ENCODE measurements around the gene PRKCD. TPM values are rescaled to one million over a fixed set of nuclear protein-coding genes. Genes with fewer than 3 reads are reported as not detected.

Gene PRKCD
- total RNA-seq, 2 experiments from 2014 or later: 17.2 to 18.7 TPM

- H3K36me3 Mint-ChIP-seq: no peaks in the 10 kb centered on the region
- no peaks in the 10 kb centered on the region for H3K9me3 Mint-ChIP-seq (ENCODE audit: low read depth)
- H3K27ac Mint-ChIP-seq: no peak overlapping the region
- H3K4me3 Mint-ChIP-seq: no peak overlapping the region
- H3K4me1 Mint-ChIP-seq: no peaks in the 10 kb centered on the region
- ATAC-seq (no peak), DNase-seq (no peak)
- peaks cover 43% of the 10 kb centered on the region for H3K27me3 Mint-ChIP-seq
- CTCF ChIA-PET: interaction anchor here (1.0 kb wide), 1 partner anchor 19 kb away, joined by 3 read pairs; no protein-coding TSS in a partner anchor
Measured at GRCh38 chr3:53153264-53153823, 7.7 kb upstream of the PRKCD start.

GRCh38 chr3:53153980-53154379 lies 7.0 kb upstream of the PRKCD start:
- Mint-ChIP-seq H3K9me3 (ENCODE audit: low read depth) (no peaks in the 10 kb centered on the region), H3K36me3 (no peaks in the 10 kb centered on the region), H3K4me3 (no peak overlapping the region), H3K27me3 (peaks cover 48% of the 10 kb centered on the region), H3K27ac (no peak overlapping the region), H3K4me1 (no peaks in the 10 kb centered on the region)
- ATAC-seq (no peak), DNase-seq (no peak)
- CTCF ChIA-PET: no interaction called here

GRCh38 chr3:53154881-53155285 lies 6.1 kb upstream of the PRKCD start:
- H3K27ac Mint-ChIP-seq: no peak overlapping the region
- peaks cover 53% of the 10 kb centered on the region for H3K27me3 Mint-ChIP-seq
- H3K36me3 Mint-ChIP-seq: no peaks in the 10 kb centered on the region
- no peak overlapping the region for H3K4me3 Mint-ChIP-seq
- DNase-seq (no peak), ATAC-seq (no peak)
- H3K9me3 Mint-ChIP-seq (ENCODE audit: low read depth): no peaks in the 10 kb centered on the region
- H3K4me1 Mint-ChIP-seq: no peaks in the 10 kb centered on the region
- CTCF ChIA-PET: no interaction called here

- no peak overlapping the region for H3K4me3 Mint-ChIP-seq
- CTCF ChIA-PET: no interaction called here
- no peak for DNase-seq
Measured at GRCh38 chr3:53155760-53156159, 5.2 kb upstream of the PRKCD start.

GRCh38 chr3:53156368-53156834 lies 4.6 kb upstream of the PRKCD start:
- no peak overlapping the region for H3K27ac Mint-ChIP-seq
- no peaks in the 10 kb centered on the region for H3K36me3 Mint-ChIP-seq
- ATAC-seq (no peak), DNase-seq (no peak)
- peaks cover 5% of the 10 kb centered on the region for H3K4me1 Mint-ChIP-seq
- H3K27me3 Mint-ChIP-seq: peaks cover 60% of the 10 kb centered on the region
- no peak overlapping the region for H3K4me3 Mint-ChIP-seq
- H3K9me3 Mint-ChIP-seq (ENCODE audit: low read depth): no peaks in the 10 kb centered on the region
- CTCF ChIA-PET: no interaction called here

More at GRCh38 chr3:53155760-53156159, 5.2 kb upstream of the PRKCD start:
- peaks cover 5% of the 10 kb centered on the region for H3K4me1 Mint-ChIP-seq
- no peaks in the 10 kb centered on the region for H3K9me3 Mint-ChIP-seq (ENCODE audit: low read depth)
- H3K36me3 Mint-ChIP-seq: no peaks in the 10 kb centered on the region
- H3K27ac Mint-ChIP-seq: no peak overlapping the region
- ATAC-seq: no peak
- H3K27me3 Mint-ChIP-seq: peaks cover 60% of the 10 kb centered on the region

GRCh38 chr3:53157974-53158580 lies 2.9 kb upstream of the PRKCD start:
- Mint-ChIP-seq H3K9me3 (ENCODE audit: low read depth) (no peaks in the 10 kb centered on the region), H3K4me3 (no peak overlapping the region), H3K27me3 (peaks cover 52% of the 10 kb centered on the region), H3K4me1 (peaks cover 14% of the 10 kb centered on the region), H3K27ac (no peak overlapping the region), H3K36me3 (no peaks in the 10 kb centered on the region)
- no peak for ATAC-seq
- CTCF ChIA-PET: interaction anchor here (1.1 to 4.2 kb wide), 2 partner anchors 25 to 38 kb away, joined by 4 to 38 read pairs; no protein-coding TSS in a partner anchor
- no peak for DNase-seq

- DNase-seq (no peak), ATAC-seq (no peak)
- Mint-ChIP-seq H3K27ac (no peak overlapping the region), H3K4me1 (peaks cover 20% of the 10 kb centered on the region), H3K36me3 (no peaks in the 10 kb centered on the region), H3K4me3 (no peak overlapping the region), H3K9me3 (ENCODE audit: low read depth) (no peaks in the 10 kb centered on the region), H3K27me3 (peaks cover 46% of the 10 kb centered on the region)
- CTCF ChIA-PET: interaction anchor here (1.1 to 4.2 kb wide), 2 partner anchors 25 to 37 kb away, joined by 4 to 38 read pairs; no protein-coding TSS in a partner anchor
Measured at GRCh38 chr3:53158765-53159155, 2.2 kb upstream of the PRKCD start.

- Mint-ChIP-seq H3K27ac (no peak overlapping the region), H3K36me3 (no peaks in the 10 kb centered on the region), H3K4me3 (no peak overlapping the region), H3K9me3 (ENCODE audit: low read depth) (no peaks in the 10 kb centered on the region), H3K4me1 (peaks cover 22% of the 10 kb centered on the region), H3K27me3 (peaks cover 44% of the 10 kb centered on the region)
- DNase-seq (no peak), ATAC-seq (no peak)
- CTCF ChIA-PET: interaction anchor here (1.2 to 4.2 kb wide), 2 partner anchors 10 to 26 kb away, joined by 4 to 38 read pairs; no protein-coding TSS in a partner anchor
Measured at GRCh38 chr3:53159156-53160060, 1.6 kb upstream of the PRKCD start.

- DNase-seq: no peak
- Mint-ChIP-seq H3K9me3 (ENCODE audit: low read depth) (no peaks in the 10 kb centered on the region), H3K4me3 (peak overlapping the region; percentile 74), H3K36me3 (no peaks in the 10 kb centered on the region), H3K27ac (peak overlapping the region; percentile 12), H3K4me1 (peaks cover 22% of the 10 kb centered on the region), H3K27me3 (peaks cover 40% of the 10 kb centered on the region)
- ATAC-seq: no peak
- CTCF ChIA-PET: interaction anchor here (0.6 to 4.2 kb wide), 8 partner anchors 9 to 164 kb away, joined by 3 to 38 read pairs (median 4); no protein-coding TSS in a partner anchor
Measured at GRCh38 chr3:53160061-53160659, 849 bp upstream of the PRKCD start.

GRCh38 chr3:53161450-53161819 lies 426 bp downstream of the PRKCD start:
- CTCF ChIA-PET: interaction anchor here (0.9 to 4.2 kb wide), 5 partner anchors 28 to 51 kb away, joined by 3 to 38 read pairs (median 7); no protein-coding TSS in a partner anchor
- Mint-ChIP-seq H3K36me3 (no peaks in the 10 kb centered on the region), H3K9me3 (ENCODE audit: low read depth) (no peaks in the 10 kb centered on the region), H3K27me3 (peaks cover 30% of the 10 kb centered on the region), H3K27ac (peak overlapping the region; percentile 72), H3K4me3 (peak overlapping the region; percentile 74), H3K4me1 (peaks cover 25% of the 10 kb centered on the region)
- ATAC-seq (peak; percentile 4), DNase-seq (no peak)

- H3K27me3 Mint-ChIP-seq: peaks cover 24% of the 10 kb centered on the region
- peak overlapping the region; percentile 74 for H3K4me3 Mint-ChIP-seq
- ATAC-seq: peak; percentile 26
- H3K36me3 Mint-ChIP-seq: no peaks in the 10 kb centered on the region
- peaks cover 29% of the 10 kb centered on the region for H3K4me1 Mint-ChIP-seq
- CTCF ChIA-PET: no interaction called here
- DNase-seq: peak; percentile 50
- peak overlapping the region; percentile 72 for H3K27ac Mint-ChIP-seq
- no peaks in the 10 kb centered on the region for H3K9me3 Mint-ChIP-seq (ENCODE audit: low read depth)
Measured at GRCh38 chr3:53161820-53162671, 1.0 kb downstream of the PRKCD start.

- CTCF ChIA-PET: interaction anchor here (1.0 to 1.5 kb wide), 2 partner anchors 29 to 53 kb away, joined by 3 to 4 read pairs; no protein-coding TSS in a partner anchor
- H3K9me3 Mint-ChIP-seq (ENCODE audit: low read depth): no peaks in the 10 kb centered on the region
- H3K36me3 Mint-ChIP-seq: no peaks in the 10 kb centered on the region
- peaks cover 17% of the 10 kb centered on the region for H3K27me3 Mint-ChIP-seq
- H3K27ac Mint-ChIP-seq: peak overlapping the region; percentile 63
- peak overlapping the region; percentile 74 for H3K4me3 Mint-ChIP-seq
- ATAC-seq (peak; percentile 28), DNase-seq (peak; percentile 78)
- peaks cover 31% of the 10 kb centered on the region for H3K4me1 Mint-ChIP-seq
Measured at GRCh38 chr3:53162672-53163443, 1.8 kb downstream of the PRKCD start.
